Mesothelial cell of epicardium (in vitro differentiated cells): Measurements from ENCODE around the gene CHD6. TPM values are rescaled to one million over a fixed set of nuclear protein-coding genes. Genes with fewer than 3 reads are reported as not detected.

Source experiments
- DNase-seq, 2 experiments: peaks; one replicate each; pipeline ENCODE4 v3.0.0; 2021; ENCODE audit warnings: low spot score in 2 of 2; ENCODE audit not compliant: unreplicated experiment in 2 of 2
- H3K27ac Mint-ChIP-seq: 2 replicates; pipeline ENCODE4 v1.8.0; 2021; ENCODE audit warnings: mixed read lengths
- H3K27me3 Mint-ChIP-seq: 2 replicates; pipeline ENCODE4 v1.8.0; 2021; ENCODE audit warnings: low read depth, mixed read lengths
- H3K36me3 Mint-ChIP-seq: 2 replicates; pipeline ENCODE4 v1.8.0; 2021; ENCODE audit warnings: mixed read lengths
- H3K4me1 Mint-ChIP-seq: 2 replicates; pipeline ENCODE4 v1.8.0; 2021; ENCODE audit warnings: mixed read lengths
- H3K4me3 Mint-ChIP-seq: 2 replicates; pipeline ENCODE4 v1.8.0; 2021; ENCODE audit warnings: mild to moderate bottlenecking, moderate library complexity, mixed read lengths
- H3K9me3 Mint-ChIP-seq: 2 replicates; pipeline ENCODE4 v1.8.0; 2021; ENCODE audit warnings: mixed read lengths
- CTCF ChIP-seq: fragments of 200-600 bp; sonication (generic); IDR thresholded peaks from one replicate; pipeline ENCODE4 v1.5.0; 2021; ENCODE audit warnings: antibody characterized with exemption; ENCODE audit not compliant: unreplicated experiment
- total RNA-seq: library from RNA; stranded (reverse); gene quantifications from 3 replicates; pipeline ENCODE4 v1.2.1, GENCODE V29; 2021

Gene CHD6
- total RNA-seq, 1 donor from 2014 or later: 107 TPM

- Mint-ChIP-seq H3K36me3 (peaks cover 35% of the 10 kb centered on the region), H3K4me1 (no peaks in the 10 kb centered on the region), H3K27ac (no peak overlapping the region), H3K9me3 (peaks cover 17% of the 10 kb centered on the region), H3K27me3 (no peaks in the 10 kb centered on the region), H3K4me3 (no peak overlapping the region)
- TF ChIP-seq CTCF: no peak
- no peak for DNase-seq
Measured at GRCh38 chr20:41551011-41551705, 67.0 kb downstream of the CHD6 start.

DNA sequence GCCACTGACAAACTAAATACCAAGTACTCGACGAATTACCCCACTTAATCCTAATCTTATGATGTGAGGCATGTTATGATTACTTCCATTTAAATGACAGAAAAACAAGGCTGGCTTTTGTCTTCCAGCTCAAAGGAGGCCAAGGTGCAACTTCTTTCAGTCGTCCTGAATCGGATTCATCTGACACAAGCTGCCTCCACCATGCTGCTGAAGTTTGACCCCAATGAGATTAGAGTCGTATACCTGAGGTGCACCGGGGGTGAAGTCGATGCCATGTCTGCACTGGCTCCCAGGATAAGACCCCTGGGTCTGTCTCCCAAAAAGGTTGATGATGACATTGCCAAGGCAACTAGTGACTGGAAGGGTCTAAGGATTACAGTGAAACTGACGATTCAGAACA, 71.0 kb downstream of the CHD6 start:
- no peak overlapping the region for H3K27ac Mint-ChIP-seq
- TF ChIP-seq CTCF: no peak
- H3K27me3 Mint-ChIP-seq: no peaks in the 10 kb centered on the region
- H3K36me3 Mint-ChIP-seq: peaks cover 22% of the 10 kb centered on the region
- no peak overlapping the region for H3K4me3 Mint-ChIP-seq
- no peaks in the 10 kb centered on the region for H3K4me1 Mint-ChIP-seq
- DNase-seq: no peak
- peaks cover 8% of the 10 kb centered on the region for H3K9me3 Mint-ChIP-seq

DNA sequence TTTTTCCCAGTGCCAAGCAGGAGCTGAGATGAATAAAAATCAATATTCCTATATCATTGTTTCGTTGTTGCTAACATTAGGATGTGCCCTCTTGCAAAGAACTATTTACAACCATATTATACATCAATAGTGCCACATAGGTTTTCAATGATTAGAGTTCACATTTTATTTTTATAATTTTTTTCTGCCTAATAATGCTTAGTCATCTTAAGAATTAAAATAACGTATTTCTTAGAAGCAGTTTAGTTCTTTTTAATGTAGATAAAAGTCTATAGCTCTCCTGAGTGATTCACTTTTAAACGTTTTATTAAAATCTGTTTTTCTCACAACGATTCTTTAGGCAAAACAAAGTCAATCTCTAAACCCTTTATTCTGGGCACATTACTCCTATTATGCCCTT, 71.6 kb downstream of the CHD6 start:
- Mint-ChIP-seq H3K9me3 (peaks cover 8% of the 10 kb centered on the region), H3K36me3 (peaks cover 20% of the 10 kb centered on the region), H3K27ac (no peak overlapping the region), H3K27me3 (no peaks in the 10 kb centered on the region), H3K4me1 (no peaks in the 10 kb centered on the region), H3K4me3 (no peak overlapping the region)
- TF ChIP-seq CTCF: no peak
- no peak for DNase-seq

DNA sequence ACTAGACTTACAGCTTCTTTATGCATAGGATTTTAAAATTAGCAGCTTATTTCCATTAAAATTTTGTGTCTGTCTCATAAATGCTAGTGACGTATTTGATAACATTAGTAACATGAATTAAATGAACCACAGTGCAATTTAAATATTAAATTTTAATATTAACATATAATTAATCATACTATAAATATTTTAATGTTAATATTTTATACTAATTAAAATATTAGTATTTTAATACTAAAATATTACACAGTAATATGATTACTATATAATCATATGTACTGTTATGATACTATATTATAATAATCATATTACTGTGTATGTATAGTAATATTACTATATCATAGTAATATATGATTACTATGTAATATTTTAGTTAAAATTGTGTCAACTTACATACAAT, 73.7 kb downstream of the CHD6 start:
- Mint-ChIP-seq H3K27ac (no peak overlapping the region), H3K9me3 (peaks cover 4% of the 10 kb centered on the region), H3K4me3 (no peak overlapping the region), H3K36me3 (peaks cover 8% of the 10 kb centered on the region), H3K27me3 (no peaks in the 10 kb centered on the region), H3K4me1 (peaks cover 3% of the 10 kb centered on the region)
- DNase-seq: no peak
- TF ChIP-seq CTCF: no peak

DNA sequence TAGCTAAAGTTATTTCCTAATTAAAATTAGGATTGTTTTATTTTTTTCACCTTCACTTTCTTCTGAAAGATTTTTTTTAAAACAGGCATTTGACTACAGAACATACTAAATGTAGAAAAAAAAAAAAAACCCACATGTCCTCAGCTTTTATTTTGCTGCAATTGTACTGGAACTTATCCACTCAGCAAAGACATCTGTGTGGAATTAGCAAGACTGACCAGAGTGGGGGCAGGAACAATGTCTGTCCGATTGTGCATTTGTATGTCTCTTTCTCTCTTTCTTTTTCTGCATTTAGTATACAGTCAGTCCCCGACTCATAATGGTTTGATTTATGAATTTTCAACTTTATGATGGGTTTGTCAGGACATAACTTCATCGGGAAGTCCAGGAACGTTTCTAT, 77.3 kb downstream of the CHD6 start:
- Mint-ChIP-seq H3K4me1 (peaks cover 3% of the 10 kb centered on the region), H3K9me3 (peaks cover 11% of the 10 kb centered on the region), H3K27ac (peak overlapping the region; percentile 41), H3K4me3 (no peak overlapping the region), H3K27me3 (no peaks in the 10 kb centered on the region), H3K36me3 (peaks cover 25% of the 10 kb centered on the region)
- DNase-seq: no peak
- TF ChIP-seq CTCF: no peak
